HG03175 (cell line): ENCODE measurements around the gene CDRT15L2.
"Not testable (repeated sequence)": the region's sequence is repeated elsewhere in the genome, so short reads cannot be mapped to it uniquely, and the experiment has no call there.

ENCODE experiments used
- ATAC-seq: cut with Tn5 transposase; IDR thresholded peaks from one replicate; pipeline ENCODE4 v1.9.1; 2021; ENCODE audit warnings: mild to moderate bottlenecking, moderate library complexity; ENCODE audit not compliant: unreplicated experiment

CDRT15L2 gene

GRCh38 chr17:20573216-20573615 is 6.3 kb upstream of the CDRT15L2 start:
- ATAC-seq = not testable (repeated sequence)

- ATAC-seq = not testable (repeated sequence)
Measured at GRCh38 chr17:20575071-20575470, 4.5 kb upstream of the CDRT15L2 start.

GRCh38 chr17:20583891-20584577 is 4.5 kb downstream of the CDRT15L2 start:
- ATAC-seq = not testable (repeated sequence)

- ATAC-seq = not testable (repeated sequence)
Measured at GRCh38 chr17:20588744-20589453, 9.4 kb downstream of the CDRT15L2 start.

GRCh38 chr17:20589454-20589810 is 9.9 kb downstream of the CDRT15L2 start:
- ATAC-seq = not testable (repeated sequence)

- not testable (repeated sequence) for ATAC-seq
Measured at GRCh38 chr17:20591040-20591439, 11.5 kb downstream of the CDRT15L2 start.

- not testable (repeated sequence) for ATAC-seq
Measured at GRCh38 chr17:20605568-20605967, 26.0 kb downstream of the CDRT15L2 start.

- not testable (repeated sequence) for ATAC-seq
Measured at GRCh38 chr17:20609490-20609889, 30.0 kb downstream of the CDRT15L2 start.

GRCh38 chr17:20611309-20611708 is 31.8 kb downstream of the CDRT15L2 start:
- no peak for ATAC-seq

- ATAC-seq = no peak
Measured at GRCh38 chr17:20612635-20613034, 33.1 kb downstream of the CDRT15L2 start.

- no peak for ATAC-seq
Measured at GRCh38 chr17:20613248-20613647, 33.7 kb downstream of the CDRT15L2 start.

- ATAC-seq = no peak
Measured at GRCh38 chr17:20613905-20614304, 34.4 kb downstream of the CDRT15L2 start.

- ATAC-seq = not testable (repeated sequence)
Measured at GRCh38 chr17:20615461-20615860, 35.9 kb downstream of the CDRT15L2 start.
